A549 (cell line): ENCODE results near the gene DIO3. TPM values are rescaled to one million over a fixed set of nuclear protein-coding genes. Genes with fewer than 3 reads are reported as not detected.

Experiments used
- ATAC-seq, 2 experiments: fragments of 200-7000 bp in 1 of 2; fragments of >200 bp in 1 of 2; cut with Nextera tagmentation in 1 of 2; cut with Tn5 transposase in 1 of 2; 3 replicates each; pipeline versions ENCODE4 v1.8.0 to v1.9.1; 2018 to 2020; ENCODE audit warnings: mild to moderate bottlenecking in 1 of 2, moderate library complexity in 1 of 2
- CTCF ChIA-PET: fragments of 300-600 bp; sonication (Branson Sonifier 250); formaldehyde crosslinking; extraction: SDS; loops from one replicate; lab custom pipeline; 2021; ENCODE audit warnings: antibody characterized with exemption, inconsistent platforms; lab: Yijun Ruan, JAX
- POLR2A ChIA-PET: fragments of 350-600 bp; formaldehyde crosslinking; extraction: SDS; loops from one replicate; lab custom pipeline; 2021; ENCODE audit warnings: antibody characterized with exemption, inconsistent platforms; lab: Yijun Ruan, JAX
- DNase-seq, 2 experiments: peaks; one replicate each; pipeline versions ENCODE4 v3.0.0 to v3.0.0-alpha.2; 2011 to 2016; ENCODE audit warnings: low read depth in 1 of 2, low spot score in 1 of 2
- FAIRE-seq: peaks from 2 replicates; lab custom pipeline; 2011; peaks lifted over from hg19 to GRCh38; lab: Jason Lieb, UNC
- H3K27ac ChIP-seq, 2 experiments: fragments of >200 bp; sonication (Bioruptor Twin); formaldehyde crosslinking; 3 replicates each; pipeline ENCODE4 v1.5.1; 2016 to 2017
- H3K4me1 ChIP-seq: fragments of >200 bp; sonication (Bioruptor Twin); formaldehyde crosslinking; 3 replicates; pipeline ENCODE4 v1.6.1; 2016
- H3K4me2 ChIP-seq: fragments of >200 bp; sonication (Bioruptor Twin); formaldehyde crosslinking; 3 replicates; pipeline ENCODE4 v1.6.1; 2016
- H3K4me3 ChIP-seq: fragments of >200 bp; sonication (Bioruptor Twin); formaldehyde crosslinking; 3 replicates; pipeline ENCODE4 v1.5.1; 2016
- H3K9me3 ChIP-seq: fragments of >200 bp; sonication (Bioruptor Twin); formaldehyde crosslinking; 3 replicates; pipeline ENCODE4 v1.6.1; 2016
- CBX2 ChIP-seq: fragments of 200-600 bp; sonication (generic); IDR thresholded peaks from 2 replicates; pipeline ENCODE4 v1.6.1; 2016; ENCODE audit warnings: low read depth, mild to moderate bottlenecking, borderline replicate concordance
- CBX8 ChIP-seq: fragments of 200-600 bp; sonication (generic); IDR thresholded peaks from 2 replicates; pipeline ENCODE4 v1.6.1; 2016
- CEBPB ChIP-seq, 2 experiments: fragments of >200 bp in 1 of 2; sonication (Bioruptor Twin) in 1 of 2; formaldehyde crosslinking in 1 of 2; IDR thresholded peaks; 2 replicates each; pipeline ENCODE4 v1.6.1; 2012 to 2016
- CHD4 ChIP-seq: fragments of 200-600 bp; sonication (generic); IDR thresholded peaks from 2 replicates; pipeline ENCODE4 v1.6.1; 2016; ENCODE audit warnings: antibody characterized with exemption, mild to moderate bottlenecking, borderline replicate concordance
- E2F6 ChIP-seq: IDR thresholded peaks from 2 replicates; pipeline ENCODE4 v1.6.1; 2012; ENCODE audit warnings: low read depth, borderline replicate concordance
- ESRRA ChIP-seq: fragments of 150-350 bp; IDR thresholded peaks from 2 replicates; pipeline ENCODE4 v1.6.1; 2014; ENCODE audit warnings: mild to moderate bottlenecking, low read length, borderline replicate concordance
- FOSB ChIP-seq: fragments of 250-450 bp; sonication (Bioruptor Pico); IDR thresholded peaks from 2 replicates; pipeline ENCODE4 v1.5.0; 2020; ENCODE audit warnings: mild to moderate bottlenecking, moderate library complexity
- HEYL ChIP-seq: fragments of 250-450 bp; sonication (Bioruptor Pico); IDR thresholded peaks from 2 replicates; pipeline ENCODE4 v1.8.0; 2021; ENCODE audit warnings: mild to moderate bottlenecking, moderate library complexity
- KDM5A ChIP-seq: fragments of 200-600 bp; sonication (generic); IDR thresholded peaks from 2 replicates; pipeline ENCODE4 v1.6.1; 2016; ENCODE audit warnings: antibody characterized with exemption, mild to moderate bottlenecking
- MAFK ChIP-seq: fragments of 450-650 bp; IDR thresholded peaks from 2 replicates; pipeline ENCODE4 v1.6.1; 2014; ENCODE audit not compliant: partially characterized antibody
- RAD21 ChIP-seq, 2 experiments: fragments of >200 bp in 1 of 2; sonication (Bioruptor Twin) in 1 of 2; formaldehyde crosslinking in 1 of 2; IDR thresholded peaks in 1 of 2; conservative IDR thresholded peaks in 1 of 2; 2 replicates in 1 of 2; 3 replicates in 1 of 2; pipeline ENCODE4 v1.6.1; 2012 to 2018; ENCODE audit warnings: inconsistent platforms in 1 of 2
- SREBF2 ChIP-seq: fragments of 450-650 bp; IDR thresholded peaks from 2 replicates; pipeline ENCODE4 v1.6.1; 2014; ENCODE audit warnings: mild to moderate bottlenecking, moderate library complexity
- TFCP2L1 ChIP-seq: fragments of 250-450 bp; sonication (Bioruptor Pico); IDR thresholded peaks from 2 replicates; pipeline ENCODE4 v1.5.0; 2021; ENCODE audit warnings: mild to moderate bottlenecking
- ZC3H11A ChIP-seq: fragments of 450-650 bp; IDR thresholded peaks from 2 replicates; pipeline ENCODE4 v1.6.1; 2014; ENCODE audit warnings: antibody characterized with exemption, mild to moderate bottlenecking
- WGBS: methylation state at CpG from one replicate; pipeline ENCODE4 v1.1.6; 2017; ENCODE audit errors: missing lambda C conversion rate; 5-methylcytosine and 5-hydroxymethylcytosine counted together
- polyA plus RNA-seq, 4 experiments: library from polyadenylated mRNA; depleted of rRNA in 3 of 4; stranded (reverse); fragments of >200 nt; fragmentation: RNase III in 1 of 4; extraction: RNeasy Plus Mini Kit Qiagen cat#74134 plus additional on column Dnase treatment in 1 of 4; gene quantifications; 2 replicates in 3 of 4; 3 replicates in 1 of 4; pipeline ENCODE4 v1.2.3, GENCODE V29; 2011 to 2017
- TF ChIP-seq, protein P1 (sequence below): fragments of 250-450 bp; sonication (Bioruptor Pico); IDR thresholded peaks from 2 replicates; pipeline ENCODE4 v1.5.0; 2021; ENCODE audit warnings: mild to moderate bottlenecking, moderate library complexity, borderline replicate concordance
- TF ChIP-seq, protein P2 (sequence below): fragments of >200 bp; sonication (Bioruptor Twin); formaldehyde crosslinking; IDR thresholded peaks from 3 replicates; pipeline ENCODE4 v1.5.1; 2016
- TF ChIP-seq, protein P3 (sequence below): IDR thresholded peaks from 2 replicates; pipeline ENCODE4 v1.6.1; 2012

The DIO3 gene
- polyA plus RNA-seq, 2 of the 4 experiments (the other 2 are of a cell fraction), result 0.04 to 0.09 TPM

DNA sequence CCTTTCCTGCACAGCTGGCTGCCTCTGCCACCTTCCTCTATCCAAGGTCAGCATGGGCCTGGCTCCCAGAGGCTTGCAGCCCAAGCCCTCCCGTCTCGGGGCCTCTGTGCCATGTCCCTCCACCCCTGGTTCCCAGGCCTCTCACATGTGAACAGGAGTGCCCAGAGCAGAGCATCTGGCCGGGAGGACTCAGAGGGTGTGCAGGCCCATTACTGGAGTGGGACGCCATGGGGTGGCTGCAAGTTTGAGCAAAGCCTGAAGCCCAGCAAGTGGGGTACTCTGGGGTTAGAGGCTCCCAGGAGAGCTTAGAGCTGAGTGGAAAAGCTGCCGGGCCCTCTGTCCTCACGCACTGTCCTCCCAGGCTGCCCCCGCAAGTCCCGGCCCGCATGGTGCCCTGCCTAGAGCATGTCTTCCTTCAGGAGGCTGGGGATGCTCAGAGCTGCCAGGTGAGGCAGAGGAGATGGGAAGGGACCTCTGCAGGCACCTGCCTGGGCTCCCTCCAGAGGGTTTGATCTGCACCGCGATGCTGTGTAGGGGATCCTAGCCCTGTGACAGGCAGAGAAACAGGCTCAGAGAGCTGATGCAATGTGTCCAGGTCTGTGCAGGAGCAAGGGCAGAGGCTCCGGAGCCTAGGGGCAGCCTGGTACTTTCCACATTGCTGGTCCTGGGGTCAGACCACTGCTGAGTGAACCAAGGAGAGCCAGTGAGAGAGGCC, 39.8 kb downstream of the DIO3 start:
- ATAC-seq (no peak), DNase-seq (no peak), FAIRE-seq (no peak)
- WGBS, result 89% methylated on average over 9 of the region's 12 CpGs
- H3K27ac ChIP-seq, result 0 out of 6 replicates have a peak overlapping the region, but pooled peaks of 1 of the 2 experiments have one; percentile 12
- no peak overlapping the region for H3K4me3 ChIP-seq
- POLR2A ChIA-PET, result no interaction called here
- TF ChIP-seq HEYL (CRISPR knock-in tag) (no peak), FOSB (CRISPR knock-in tag) (no peak), CEBPB (IDR thresholded peaks at IDR 0.05) (no peak), MAFK (no peak), CBX2 (no peak), TFCP2L1 (CRISPR knock-in tag) (no peak), SREBF2 (no peak), KDM5A (no peak), E2F6 (no peak), CBX8 (no peak), CHD4 (no peak), ESRRA (no peak), ZC3H11A (no peak)
- TF ChIP-seq, protein P1, sequence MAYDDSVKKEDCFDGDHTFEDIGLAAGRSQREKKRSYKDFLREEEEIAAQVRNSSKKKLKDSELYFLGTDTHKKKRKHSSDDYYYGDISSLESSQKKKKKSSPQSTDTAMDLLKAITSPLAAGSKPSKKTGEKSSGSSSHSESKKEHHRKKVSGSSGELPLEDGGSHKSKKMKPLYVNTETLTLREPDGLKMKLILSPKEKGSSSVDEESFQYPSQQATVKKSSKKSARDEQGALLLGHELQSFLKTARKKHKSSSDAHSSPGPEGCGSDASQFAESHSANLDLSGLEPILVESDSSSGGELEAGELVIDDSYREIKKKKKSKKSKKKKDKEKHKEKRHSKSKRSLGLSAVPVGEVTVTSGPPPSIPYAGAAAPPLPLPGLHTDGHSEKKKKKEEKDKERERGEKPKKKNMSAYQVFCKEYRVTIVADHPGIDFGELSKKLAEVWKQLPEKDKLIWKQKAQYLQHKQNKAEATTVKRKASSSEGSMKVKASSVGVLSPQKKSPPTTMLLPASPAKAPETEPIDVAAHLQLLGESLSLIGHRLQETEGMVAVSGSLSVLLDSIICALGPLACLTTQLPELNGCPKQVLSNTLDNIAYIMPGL (CRISPR knock-in tag), result no peak
- TF ChIP-seq, protein P2, sequence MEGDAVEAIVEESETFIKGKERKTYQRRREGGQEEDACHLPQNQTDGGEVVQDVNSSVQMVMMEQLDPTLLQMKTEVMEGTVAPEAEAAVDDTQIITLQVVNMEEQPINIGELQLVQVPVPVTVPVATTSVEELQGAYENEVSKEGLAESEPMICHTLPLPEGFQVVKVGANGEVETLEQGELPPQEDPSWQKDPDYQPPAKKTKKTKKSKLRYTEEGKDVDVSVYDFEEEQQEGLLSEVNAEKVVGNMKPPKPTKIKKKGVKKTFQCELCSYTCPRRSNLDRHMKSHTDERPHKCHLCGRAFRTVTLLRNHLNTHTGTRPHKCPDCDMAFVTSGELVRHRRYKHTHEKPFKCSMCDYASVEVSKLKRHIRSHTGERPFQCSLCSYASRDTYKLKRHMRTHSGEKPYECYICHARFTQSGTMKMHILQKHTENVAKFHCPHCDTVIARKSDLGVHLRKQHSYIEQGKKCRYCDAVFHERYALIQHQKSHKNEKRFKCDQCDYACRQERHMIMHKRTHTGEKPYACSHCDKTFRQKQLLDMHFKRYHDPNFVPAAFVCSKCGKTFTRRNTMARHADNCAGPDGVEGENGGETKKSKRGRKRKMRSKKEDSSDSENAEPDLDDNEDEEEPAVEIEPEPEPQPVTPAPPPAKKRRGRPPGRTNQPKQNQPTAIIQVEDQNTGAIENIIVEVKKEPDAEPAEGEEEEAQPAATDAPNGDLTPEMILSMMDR, result no peak
- TF ChIP-seq, protein P3, sequence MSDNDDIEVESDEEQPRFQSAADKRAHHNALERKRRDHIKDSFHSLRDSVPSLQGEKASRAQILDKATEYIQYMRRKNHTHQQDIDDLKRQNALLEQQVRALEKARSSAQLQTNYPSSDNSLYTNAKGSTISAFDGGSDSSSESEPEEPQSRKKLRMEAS, result no peak
- TF ChIP-seq, all 56 proteins: peak for 0
- H3K4me1 ChIP-seq, result no peaks in the 10 kb centered on the region
- CTCF ChIA-PET, result interaction anchor here (1.3 kb wide), 1 partner anchor 17 kb away, joined by 4 read pairs; no protein-coding TSS in a partner anchor
- H3K9me3 ChIP-seq, result no peaks in the 10 kb centered on the region; the same call in 2 of the 3 replicates
- no peak overlapping the region for H3K4me2 ChIP-seq

GRCh38 chr14:101601606-101602465, 40.5 kb downstream of the DIO3 start:
- Histone ChIP-seq H3K4me2 (no peak overlapping the region), H3K27ac (0 out of 6 replicates have a peak overlapping the region, but pooled peaks of 1 of the 2 experiments have one; percentile 12), H3K9me3 (no peaks in the 10 kb centered on the region; the same call in 2 of the 3 replicates), H3K4me1 (no peaks in the 10 kb centered on the region), H3K4me3 (no peak overlapping the region)
- WGBS, result 89% methylated on average over 34 of the region's 35 CpGs
- FAIRE-seq (no peak), ATAC-seq (no peak), DNase-seq (no peak)
- CTCF ChIA-PET, result interaction anchor here (1.3 kb wide), 1 partner anchor 16 kb away, joined by 4 read pairs; no protein-coding TSS in a partner anchor
- POLR2A ChIA-PET, result no interaction called here
- no peak for TF ChIP-seq CEBPB (IDR thresholded peaks at IDR 0.05)
- TF ChIP-seq, protein P3, result no peak
- TF ChIP-seq CBX2, result no peak
- TF ChIP-seq RAD21 (conservative IDR thresholded peaks at IDR 0.05 in 1 of 2, IDR thresholded peaks at IDR 0.05 in 1 of 2), result no peak
